Natural killer cell (primary cell): ENCODE measurements around the gene CNDP2. TPM values are rescaled to one million over a fixed set of nuclear protein-coding genes. Genes with fewer than 3 reads are reported as not detected.

Experiments used
- ATAC-seq, 3 donors: fragments of 150-1000 bp in 2 of 3; fragments of 200-7000 bp in 1 of 3; cut with Tn5 transposase; 1 replicate in 1 of 3; 2 replicates in 2 of 3; pipeline ENCODE4 v1.10.0; 2021; ENCODE audit warnings: mild to moderate bottlenecking in 2 of 3, moderate library complexity in 2 of 3
- DNase-seq, 2 donors: peaks; one replicate each; pipeline versions ENCODE4 v3.0.0 to v3.0.0-alpha.2; 2013 to 2021; ENCODE audit warnings: mixed read lengths in 1 of 2
- H3K27ac ChIP-seq: one replicate; pipeline ENCODE4 v1.5.1; 2013; ENCODE audit warnings: mild to moderate bottlenecking, low read length
- H3K27me3 ChIP-seq: one replicate; pipeline ENCODE4 v1.6.1; 2013; ENCODE audit warnings: low read length; ENCODE audit not compliant: control insufficient read depth, insufficient read depth
- H3K36me3 ChIP-seq: one replicate; pipeline ENCODE4 v1.6.1; 2013; ENCODE audit warnings: low read length; ENCODE audit not compliant: control insufficient read depth, insufficient read depth
- H3K4me1 ChIP-seq: one replicate; pipeline ENCODE4 v1.6.1; 2013; ENCODE audit warnings: low read length; ENCODE audit not compliant: control insufficient read depth, insufficient read depth
- H3K4me3 ChIP-seq: one replicate; pipeline ENCODE4 v1.5.1; 2013; ENCODE audit warnings: low read length
- H3K9me3 ChIP-seq: one replicate; pipeline ENCODE4 v1.6.1; 2013; ENCODE audit warnings: low read length; ENCODE audit not compliant: control insufficient read depth, insufficient read depth
- H3K27ac Mint-ChIP-seq, 2 donors: one replicate each; pipeline ENCODE4 v1.8.0; 2022; ENCODE audit warnings: mild to moderate bottlenecking in 2 of 2, mixed read lengths in 2 of 2, moderate library complexity in 1 of 2
- H3K27me3 Mint-ChIP-seq, 2 donors: one replicate each; pipeline ENCODE4 v1.8.0; 2022; ENCODE audit warnings: low read depth in 2 of 2, mixed read lengths in 2 of 2
- H3K36me3 Mint-ChIP-seq: one replicate; pipeline ENCODE4 v1.8.0; 2022; ENCODE audit warnings: mixed read lengths
- H3K4me1 Mint-ChIP-seq, 2 donors: one replicate each; pipeline ENCODE4 v1.8.0; 2022; ENCODE audit warnings: mixed read lengths in 2 of 2
- H3K4me3 Mint-ChIP-seq: one replicate; pipeline ENCODE4 v1.8.0; 2022; ENCODE audit warnings: mild to moderate bottlenecking, moderate library complexity, mixed read lengths
- H3K9me3 Mint-ChIP-seq, 2 donors: one replicate each; pipeline ENCODE4 v1.8.0; 2022; ENCODE audit warnings: mixed read lengths in 2 of 2
- WGBS: methylation state at CpG from one replicate; pipeline ENCODE4 v1.1.7; 2013; ENCODE audit warnings: missing lambda C conversion rate; ENCODE audit not compliant: insufficient coverage; 5-methylcytosine and 5-hydroxymethylcytosine counted together
- intact Hi-C: fragments of 100-400 bp; cut with micrococcal nuclease; formaldehyde crosslinking; loops from one replicate; pipeline ENCODE4 v1.14.2; 2022
- total RNA-seq, 4 donors: library from RNA; stranded (reverse); fragments of 120-200 nt in 1 of 4; gene quantifications; one replicate each; pipeline versions ENCODE4 v1.2.3 to v1.2.4, GENCODE V29; 2013 to 2022
- TF ChIP-seq, protein P1 (sequence below): fragments of 200-600 bp; IDR thresholded peaks from one replicate; pipeline ENCODE4 v1.8.0; 2022; ENCODE audit warnings: antibody characterized with exemption

Gene CNDP2
- total RNA-seq, 3 donors from 2014 or later (not counting 1 experiment from before 2014, with no cell fraction given): 147 to 167 (median 153) TPM

DNA sequence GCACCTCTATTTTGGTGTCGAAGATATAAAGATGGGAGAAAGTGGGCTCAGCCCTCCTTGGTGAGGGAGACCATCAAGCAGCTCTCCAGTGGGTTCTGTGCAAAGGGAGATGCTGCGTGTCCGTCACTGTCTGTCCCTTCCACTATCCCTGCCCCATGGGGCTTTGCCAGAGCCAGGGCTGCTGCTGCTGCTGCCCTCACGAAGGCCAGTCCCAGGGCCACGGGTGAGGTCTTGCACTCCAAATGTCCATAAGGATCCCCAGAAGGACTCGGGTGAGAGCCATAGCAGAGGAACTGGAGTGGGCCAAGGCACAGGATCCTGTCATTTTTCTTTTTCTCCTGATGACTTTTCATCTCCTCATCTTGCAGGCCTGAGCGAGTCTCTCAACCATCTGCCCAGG, 35.3 kb upstream of the CNDP2 start:
- WGBS: 88% methylated on average over 7 of the region's 7 CpGs
- Histone ChIP-seq H3K9me3 (no peaks in the 10 kb centered on the region), H3K4me1 (peaks cover 3% of the 10 kb centered on the region), H3K27ac (no peak overlapping the region), H3K27me3 (peaks cover 6% of the 10 kb centered on the region), H3K4me3 (no peak overlapping the region), H3K36me3 (no peaks in the 10 kb centered on the region)
- Mint-ChIP-seq H3K27ac (no peak overlapping the region), H3K36me3 (no peaks in the 10 kb centered on the region), H3K4me3 (no peak overlapping the region), H3K27me3 (peaks cover 27 to 45% of the 10 kb centered on the region in 2 donors), H3K4me1 (peaks cover 0 to 5% of the 10 kb centered on the region in 2 donors), H3K9me3 (no peaks in the 10 kb centered on the region)
- TF ChIP-seq, protein P1, sequence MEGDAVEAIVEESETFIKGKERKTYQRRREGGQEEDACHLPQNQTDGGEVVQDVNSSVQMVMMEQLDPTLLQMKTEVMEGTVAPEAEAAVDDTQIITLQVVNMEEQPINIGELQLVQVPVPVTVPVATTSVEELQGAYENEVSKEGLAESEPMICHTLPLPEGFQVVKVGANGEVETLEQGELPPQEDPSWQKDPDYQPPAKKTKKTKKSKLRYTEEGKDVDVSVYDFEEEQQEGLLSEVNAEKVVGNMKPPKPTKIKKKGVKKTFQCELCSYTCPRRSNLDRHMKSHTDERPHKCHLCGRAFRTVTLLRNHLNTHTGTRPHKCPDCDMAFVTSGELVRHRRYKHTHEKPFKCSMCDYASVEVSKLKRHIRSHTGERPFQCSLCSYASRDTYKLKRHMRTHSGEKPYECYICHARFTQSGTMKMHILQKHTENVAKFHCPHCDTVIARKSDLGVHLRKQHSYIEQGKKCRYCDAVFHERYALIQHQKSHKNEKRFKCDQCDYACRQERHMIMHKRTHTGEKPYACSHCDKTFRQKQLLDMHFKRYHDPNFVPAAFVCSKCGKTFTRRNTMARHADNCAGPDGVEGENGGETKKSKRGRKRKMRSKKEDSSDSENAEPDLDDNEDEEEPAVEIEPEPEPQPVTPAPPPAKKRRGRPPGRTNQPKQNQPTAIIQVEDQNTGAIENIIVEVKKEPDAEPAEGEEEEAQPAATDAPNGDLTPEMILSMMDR: no peak
- intact Hi-C loops: no loop called here
- DNase-seq (no peak), ATAC-seq (no peak)

GRCh38 chr18:74463254-74463653, 32.9 kb upstream of the CNDP2 start:
- peaks cover 17 to 33% of the 10 kb centered on the region in 2 donors for H3K27me3 Mint-ChIP-seq
- intact Hi-C loops: no loop called here
- TF ChIP-seq, protein P1: no peak
- H3K36me3 Mint-ChIP-seq: no peaks in the 10 kb centered on the region
- WGBS: 87% methylated on average over 6 of the region's 8 CpGs
- H3K27ac Mint-ChIP-seq: no peak overlapping the region
- Histone ChIP-seq H3K27ac (no peak overlapping the region), H3K4me1 (no peaks in the 10 kb centered on the region), H3K27me3 (peaks cover 4% of the 10 kb centered on the region), H3K4me3 (no peak overlapping the region), H3K9me3 (no peaks in the 10 kb centered on the region), H3K36me3 (no peaks in the 10 kb centered on the region)
- no peak for ATAC-seq
- no peak overlapping the region for H3K4me3 Mint-ChIP-seq
- H3K9me3 Mint-ChIP-seq: no peaks in the 10 kb centered on the region
- H3K4me1 Mint-ChIP-seq: no peaks in the 10 kb centered on the region
- DNase-seq: no peak

DNA sequence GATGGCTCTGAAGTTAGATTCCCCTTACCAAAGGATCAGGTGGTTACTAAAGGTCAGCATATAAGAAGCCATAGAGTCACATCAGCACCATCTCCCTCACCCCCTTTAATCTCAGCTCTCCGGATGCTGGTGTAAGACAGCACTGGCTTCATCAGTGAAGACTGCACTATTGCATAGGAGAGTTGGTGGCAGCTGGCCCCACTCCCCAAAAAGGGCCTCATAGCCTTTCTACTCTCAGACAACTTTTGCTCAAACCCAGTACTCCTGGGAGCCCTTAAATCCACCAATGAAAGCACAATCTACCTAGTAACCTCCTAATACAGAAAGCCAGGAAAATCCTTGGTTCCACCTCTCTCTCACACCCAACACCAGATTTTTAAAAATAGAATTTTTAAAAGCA, 32.2 kb upstream of the CNDP2 start:
- Mint-ChIP-seq H3K27ac (no peak overlapping the region), H3K4me1 (no peaks in the 10 kb centered on the region), H3K27me3 (peaks cover 14 to 33% of the 10 kb centered on the region in 2 donors), H3K36me3 (no peaks in the 10 kb centered on the region), H3K4me3 (no peak overlapping the region), H3K9me3 (no peaks in the 10 kb centered on the region)
- no peak overlapping the region for H3K27ac ChIP-seq
- intact Hi-C loops: no loop called here
- WGBS: 100% methylated on average over 1 of the region's 1 CpG
- no peak for DNase-seq
- H3K36me3 ChIP-seq: no peaks in the 10 kb centered on the region
- H3K4me1 ChIP-seq: no peaks in the 10 kb centered on the region
- H3K9me3 ChIP-seq: no peaks in the 10 kb centered on the region
- H3K27me3 ChIP-seq: peaks cover 2% of the 10 kb centered on the region
- no peak overlapping the region for H3K4me3 ChIP-seq
- TF ChIP-seq, protein P1: no peak
- ATAC-seq: no peak

GRCh38 chr18:74465775-74466174, 30.4 kb upstream of the CNDP2 start:
- TF ChIP-seq, protein P1: no peak
- H3K9me3 ChIP-seq: no peaks in the 10 kb centered on the region
- ATAC-seq (no peak), DNase-seq (no peak)
- Mint-ChIP-seq H3K9me3 (peaks cover 4 to 9% of the 10 kb centered on the region in 2 donors), H3K27me3 (peaks cover 19 to 20% of the 10 kb centered on the region in 2 donors), H3K4me1 (no peaks in the 10 kb centered on the region), H3K27ac (no peak overlapping the region), H3K36me3 (no peaks in the 10 kb centered on the region), H3K4me3 (no peak overlapping the region)
- no peaks in the 10 kb centered on the region for H3K27me3 ChIP-seq
- H3K36me3 ChIP-seq: no peaks in the 10 kb centered on the region
- 77% methylated on average over 4 of the region's 4 CpGs for WGBS
- intact Hi-C loops: no loop called here
- H3K27ac ChIP-seq: no peak overlapping the region
- no peaks in the 10 kb centered on the region for H3K4me1 ChIP-seq
- H3K4me3 ChIP-seq: no peak overlapping the region
